NCI-H82 (cell line): ENCODE measurements around the gene RGS8.
"Not testable (repeated sequence)": the region's sequence is repeated elsewhere in the genome, so short reads cannot be mapped to it uniquely, and the experiment has no call there.

Source experiments
- DNase-seq: peaks from one replicate; lab custom pipeline; 2025; lab: John Stamatoyannopoulos, UW

The RGS8 gene

GRCh38 chr1:182702826-182703524 lies 18.6 kb upstream of the RGS8 start:
- DNase-seq = peak; percentile 90

GRCh38 chr1:182700351-182700709 lies 15.9 kb upstream of the RGS8 start:
- DNase-seq = peak; percentile 61

GRCh38 chr1:182699393-182700350 lies 15.3 kb upstream of the RGS8 start:
- DNase-seq = peak; percentile 97

- DNase-seq = peak; percentile 55
Measured at GRCh38 chr1:182698971-182699370, 14.6 kb upstream of the RGS8 start.

GRCh38 chr1:182693139-182693538 lies 8.8 kb upstream of the RGS8 start:
- DNase-seq = not testable (repeated sequence)

GRCh38 chr1:182690886-182691443 lies 6.6 kb upstream of the RGS8 start:
- DNase-seq = no peak

GRCh38 chr1:182688436-182689205 lies 4.2 kb upstream of the RGS8 start:
- no peak for DNase-seq

- DNase-seq = no peak
Measured at GRCh38 chr1:182687361-182687760, 3.0 kb upstream of the RGS8 start.

GRCh38 chr1:182686446-182686845 lies 2.1 kb upstream of the RGS8 start:
- DNase-seq = no peak

- DNase-seq = no peak
Measured at GRCh38 chr1:182685215-182685614, 828 bp upstream of the RGS8 start.

GRCh38 chr1:182682898-182683501 lies 1.4 kb downstream of the RGS8 start:
- DNase-seq = no peak

GRCh38 chr1:182682406-182682805 lies 2.0 kb downstream of the RGS8 start:
- DNase-seq = no peak

- no peak for DNase-seq
Measured at GRCh38 chr1:182681568-182681912, 2.8 kb downstream of the RGS8 start.

- no peak for DNase-seq
Measured at GRCh38 chr1:182680901-182681567, 3.4 kb downstream of the RGS8 start.

- DNase-seq = no peak
Measured at GRCh38 chr1:182680408-182680807, 4.0 kb downstream of the RGS8 start.

GRCh38 chr1:182679684-182680083 lies 4.7 kb downstream of the RGS8 start:
- no peak for DNase-seq

GRCh38 chr1:182677397-182678098 lies 6.8 kb downstream of the RGS8 start:
- no peak for DNase-seq

- no peak for DNase-seq
Measured at GRCh38 chr1:182676274-182676673, 8.1 kb downstream of the RGS8 start.

GRCh38 chr1:182674346-182675246 lies 9.8 kb downstream of the RGS8 start:
- DNase-seq = no peak

- DNase-seq = no peak
Measured at GRCh38 chr1:182672487-182672836, 11.9 kb downstream of the RGS8 start.
